GM13976 (cell line): ENCODE results near the gene CLEC16A.

Source experiments
- DNase-seq: peaks from one replicate; pipeline ENCODE4 v3.0.0; 2012; ENCODE audit warnings: low spot score
- in situ Hi-C: fragments of 300-500 bp; cut with MboI; formaldehyde crosslinking; loops from one replicate; pipeline ENCODE4 v1.12.0; 2022; ENCODE audit warnings: low sequenced_read_pairs, mixed read lengths, inconsistent platforms; ENCODE audit not compliant: unreplicated experiment
- TF ChIP-seq, protein P1 (sequence below): IDR thresholded peaks from 2 replicates; pipeline ENCODE4 v1.5.1; 2012; ENCODE audit warnings: borderline replicate concordance, mild to moderate bottlenecking; ENCODE audit not compliant: insufficient read depth; ENCODE audit errors: extremely low read depth, missing control alignments, control extremely low read depth

Gene CLEC16A

DNA sequence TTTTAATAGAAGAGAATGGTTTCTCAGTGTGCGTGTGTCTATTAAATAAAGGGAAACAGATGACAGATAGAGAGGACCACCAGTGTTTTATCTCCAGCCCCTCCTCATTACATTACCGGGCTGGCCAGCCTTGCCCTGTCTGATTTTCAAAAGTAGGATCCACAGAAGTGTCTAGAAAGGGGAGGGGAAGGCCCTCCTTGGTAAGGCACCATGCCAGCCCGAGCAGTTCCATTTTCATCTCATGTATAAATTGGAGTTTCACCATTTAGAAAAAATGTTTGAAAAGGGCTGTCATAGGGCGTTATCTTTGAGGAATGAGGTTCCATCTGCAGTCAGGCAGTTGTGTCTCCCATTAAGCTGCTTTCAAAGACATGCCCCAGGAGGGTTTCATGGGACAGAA, 214.9 kb downstream of the CLEC16A start:
- no peak for DNase-seq
- TF ChIP-seq, protein P1, sequence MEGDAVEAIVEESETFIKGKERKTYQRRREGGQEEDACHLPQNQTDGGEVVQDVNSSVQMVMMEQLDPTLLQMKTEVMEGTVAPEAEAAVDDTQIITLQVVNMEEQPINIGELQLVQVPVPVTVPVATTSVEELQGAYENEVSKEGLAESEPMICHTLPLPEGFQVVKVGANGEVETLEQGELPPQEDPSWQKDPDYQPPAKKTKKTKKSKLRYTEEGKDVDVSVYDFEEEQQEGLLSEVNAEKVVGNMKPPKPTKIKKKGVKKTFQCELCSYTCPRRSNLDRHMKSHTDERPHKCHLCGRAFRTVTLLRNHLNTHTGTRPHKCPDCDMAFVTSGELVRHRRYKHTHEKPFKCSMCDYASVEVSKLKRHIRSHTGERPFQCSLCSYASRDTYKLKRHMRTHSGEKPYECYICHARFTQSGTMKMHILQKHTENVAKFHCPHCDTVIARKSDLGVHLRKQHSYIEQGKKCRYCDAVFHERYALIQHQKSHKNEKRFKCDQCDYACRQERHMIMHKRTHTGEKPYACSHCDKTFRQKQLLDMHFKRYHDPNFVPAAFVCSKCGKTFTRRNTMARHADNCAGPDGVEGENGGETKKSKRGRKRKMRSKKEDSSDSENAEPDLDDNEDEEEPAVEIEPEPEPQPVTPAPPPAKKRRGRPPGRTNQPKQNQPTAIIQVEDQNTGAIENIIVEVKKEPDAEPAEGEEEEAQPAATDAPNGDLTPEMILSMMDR, result no peak
- in situ Hi-C loops, result no loop called here

DNA sequence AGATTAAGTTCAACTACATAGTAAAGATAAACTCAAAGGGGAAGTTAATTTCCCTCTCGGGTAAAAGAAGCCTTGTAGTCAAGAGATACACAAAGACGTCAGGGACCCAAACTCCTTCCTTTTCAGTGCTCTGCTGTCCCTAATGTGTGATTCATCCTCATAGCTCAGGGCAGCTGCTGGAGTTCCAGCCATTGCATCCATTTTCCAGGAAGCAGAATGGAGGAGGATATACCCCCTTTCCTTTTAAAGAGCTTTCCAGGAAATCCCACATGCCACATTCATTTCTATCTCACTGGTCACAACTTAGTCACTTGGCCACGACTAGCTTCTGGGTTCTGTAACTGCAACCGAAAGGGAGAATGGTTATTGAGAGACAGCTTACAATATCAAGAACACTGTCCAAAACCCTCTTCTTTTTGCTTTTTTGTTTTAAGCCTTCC, 216.3 kb downstream of the CLEC16A start:
- in situ Hi-C loops, result no loop called here
- DNase-seq, result no peak
- TF ChIP-seq, protein P1, result no peak

DNA sequence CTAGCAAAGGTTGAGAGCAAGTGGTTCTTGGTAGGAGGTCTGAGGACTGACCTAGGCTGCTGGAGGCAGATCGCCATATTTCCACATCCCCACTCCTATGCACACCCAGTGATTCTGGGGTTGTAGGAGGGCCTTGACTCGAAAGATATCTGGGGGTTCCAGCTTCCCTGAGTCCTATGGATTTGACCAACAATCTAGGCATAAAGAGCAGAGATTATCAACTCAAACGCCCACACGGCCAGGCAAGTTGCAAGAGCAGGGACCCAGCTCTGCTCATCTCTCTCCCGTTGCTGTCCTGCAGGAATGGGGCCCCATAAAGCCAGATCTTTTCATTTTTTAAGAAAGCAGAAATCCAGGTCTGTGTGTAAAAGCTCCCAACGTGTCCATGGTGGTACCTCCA, 217.1 kb downstream of the CLEC16A start:
- TF ChIP-seq, protein P1, result no peak
- no peak for DNase-seq

DNA sequence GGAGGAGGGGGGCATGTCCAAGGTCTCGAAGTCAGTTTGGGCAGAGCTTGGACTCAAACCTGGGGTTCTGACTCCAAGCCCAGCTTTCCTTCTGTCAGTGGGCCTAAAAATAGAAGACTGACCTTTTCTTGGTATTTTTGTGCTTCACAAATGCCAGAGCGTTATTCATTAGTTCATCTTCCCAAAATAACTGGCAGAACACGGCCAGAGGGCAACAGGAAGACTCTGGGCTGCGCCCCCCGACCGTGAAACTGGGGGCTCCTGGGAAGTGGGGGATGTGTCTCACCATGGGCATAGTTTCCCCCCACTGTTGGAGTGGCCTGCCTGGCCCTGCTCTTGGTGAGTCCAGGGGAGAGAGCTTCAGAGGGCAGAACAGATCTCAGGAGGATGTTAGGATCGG, 217.6 kb downstream of the CLEC16A start:
- in situ Hi-C loops, result no loop called here
- no peak for DNase-seq

More for the DNA sequence above, 217.1 kb downstream of the CLEC16A start:
- in situ Hi-C loops, result no loop called here

DNA sequence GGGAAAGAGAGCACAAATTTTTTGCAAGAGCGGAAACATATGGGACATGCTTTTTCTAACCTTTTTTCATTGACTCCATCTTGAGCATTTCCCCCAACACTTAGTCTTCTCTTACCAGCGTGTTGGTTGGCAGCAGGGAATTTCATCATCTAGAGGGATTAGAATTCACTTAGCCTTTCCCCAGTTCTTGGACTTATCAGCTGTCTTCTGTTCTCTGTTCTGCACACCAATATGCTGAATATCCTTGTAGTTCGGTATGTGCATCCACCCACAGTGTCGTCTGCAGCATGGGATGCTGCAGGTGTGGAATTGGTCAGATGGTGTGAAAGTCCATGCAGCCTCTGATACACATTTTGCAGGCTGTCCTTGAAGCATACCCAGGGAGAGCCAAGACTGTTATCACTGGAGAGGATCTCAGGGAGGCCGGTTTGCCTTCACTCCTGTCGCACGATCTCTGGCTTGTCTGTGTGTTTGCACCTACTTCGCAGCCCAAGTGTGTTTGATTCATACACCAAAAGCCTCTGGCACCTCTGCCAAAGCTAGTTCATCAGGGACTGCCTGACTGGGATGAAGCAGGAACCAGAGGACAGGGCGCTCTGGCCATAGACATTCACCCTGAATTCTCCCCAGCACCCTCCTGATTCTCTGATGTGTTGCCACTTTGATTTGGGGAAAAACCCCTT, 218.4 kb downstream of the CLEC16A start:
- TF ChIP-seq, protein P1, result no peak
- DNase-seq, result no peak
- in situ Hi-C loops, result no loop called here

More for the DNA sequence above, 217.6 kb downstream of the CLEC16A start:
- TF ChIP-seq, protein P1, result no peak

DNA sequence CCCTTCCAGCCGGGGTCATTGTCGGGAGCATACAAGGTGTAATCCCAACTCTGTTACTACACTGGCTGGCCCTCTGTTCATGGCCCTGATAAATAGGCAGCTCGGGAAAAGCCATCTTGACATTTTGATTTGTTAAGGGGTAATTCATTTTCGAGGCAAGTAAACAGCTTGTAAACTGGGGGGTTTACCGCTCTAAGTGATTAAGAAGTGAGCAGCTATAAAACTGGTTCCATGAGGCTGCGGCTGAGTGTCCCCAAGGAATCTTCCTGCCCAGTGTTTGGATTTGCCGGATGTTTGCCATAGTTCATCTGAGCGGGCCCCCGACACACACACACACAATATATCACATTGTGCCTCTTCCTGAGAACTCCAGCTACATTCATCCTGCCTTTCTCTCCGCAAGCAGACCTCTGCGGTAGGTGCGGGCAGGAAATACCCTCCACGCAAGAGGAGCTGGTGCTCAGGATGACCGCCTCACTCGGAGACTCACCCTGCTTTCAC, 219.4 kb downstream of the CLEC16A start:
- in situ Hi-C loops, result no loop called here
- TF ChIP-seq, protein P1, result no peak
- DNase-seq, result no peak
